Activated CD8-positive, alpha-beta memory T cell treated with anti-CD3 and anti-CD28 coated beads for 48 hours (primary cell): ENCODE measurements around the gene GRIP1.
"Not testable (repeated sequence)": the region's sequence is repeated elsewhere in the genome, so short reads cannot be mapped to it uniquely, and the experiment has no call there.

Experiments used
- DNase-seq, 3 experiments: peaks; one replicate each; pipeline ENCODE4 v3.0.0-alpha.2; 2020; ENCODE audit warnings: low read depth in 2 of 3, low spot score in 2 of 3

The GRIP1 gene

GRCh38 chr12:66345212-66345611, 333.7 kb downstream of the GRIP1 start:
- no peak for DNase-seq

- DNase-seq = no peak
These were observed 337.8 kb downstream of the GRIP1 start for GRCh38 chr12:66341126-66341525.

- no peak for DNase-seq
These were observed 338.7 kb downstream of the GRIP1 start for GRCh38 chr12:66340131-66340530.

- DNase-seq = no peak
These were observed 341.4 kb downstream of the GRIP1 start for GRCh38 chr12:66337381-66338010.

GRCh38 chr12:66335746-66336145, 343.1 kb downstream of the GRIP1 start:
- DNase-seq = no peak

GRCh38 chr12:66331814-66332213, 347.1 kb downstream of the GRIP1 start:
- DNase-seq = no peak

- DNase-seq = no peak
These were observed 347.9 kb downstream of the GRIP1 start for GRCh38 chr12:66331016-66331415.

- DNase-seq = no peak
These were observed 348.9 kb downstream of the GRIP1 start for GRCh38 chr12:66329941-66330340.

GRCh38 chr12:66323017-66323416, 355.9 kb downstream of the GRIP1 start:
- no peak for DNase-seq

- no peak for DNase-seq
These were observed 357.4 kb downstream of the GRIP1 start for GRCh38 chr12:66321435-66321834.

- DNase-seq = no peak
These were observed 357.9 kb downstream of the GRIP1 start for GRCh38 chr12:66320996-66321395.

GRCh38 chr12:66319266-66319954, 359.5 kb downstream of the GRIP1 start:
- no peak for DNase-seq

- no peak for DNase-seq
These were observed 364.6 kb downstream of the GRIP1 start for GRCh38 chr12:66314278-66314677.

- no peak for DNase-seq
These were observed 366.7 kb downstream of the GRIP1 start for GRCh38 chr12:66312189-66312588.

GRCh38 chr12:66309606-66310005, 369.3 kb downstream of the GRIP1 start:
- no peak for DNase-seq

- no peak for DNase-seq
These were observed 374.5 kb downstream of the GRIP1 start for GRCh38 chr12:66304296-66304900.

GRCh38 chr12:66303316-66303804, 375.5 kb downstream of the GRIP1 start:
- not testable (repeated sequence) for DNase-seq

GRCh38 chr12:66302827-66303169, 376.1 kb downstream of the GRIP1 start:
- no peak for DNase-seq

- peak; percentile 90 to 96 (median 92) for DNase-seq
These were observed 376.7 kb downstream of the GRIP1 start, which contains the start of gene HELB for GRCh38 chr12:66301944-66302826. Gene HELB (plus strand): TSS chr12:66302493. CDS start chr12:66302604, 111 bp downstream.

GRCh38 chr12:66297923-66298322, 381.0 kb downstream of the GRIP1 start:
- DNase-seq = no peak
